Ramos (cell line): Measurements from ENCODE around the gene JAK1.
"Not testable (repeated sequence)": the region's sequence is repeated elsewhere in the genome, so short reads cannot be mapped to it uniquely, and the experiment has no call there.

Experiments
- in situ Hi-C: fragments of 300-500 bp; cut with MboI; formaldehyde crosslinking; loops from one replicate; pipeline ENCODE4 v1.14.3; 2022; ENCODE audit warnings: low sequenced_read_pairs; ENCODE audit not compliant: unreplicated experiment

Gene JAK1

GRCh38 chr1:64925594-64925993 lies 40.8 kb downstream of the JAK1 start:
- in situ Hi-C loops: no loop called here

GRCh38 chr1:64923294-64923718 lies 43.0 kb downstream of the JAK1 start:
- in situ Hi-C loops: no loop called here

- in situ Hi-C loops: no loop called here
Observed at GRCh38 chr1:64922336-64922735, 44.0 kb downstream of the JAK1 start.

- in situ Hi-C loops: no loop called here
Observed at GRCh38 chr1:64921771-64922170, 44.6 kb downstream of the JAK1 start.

- in situ Hi-C loops: no loop called here
Observed at GRCh38 chr1:64920941-64921589, 45.3 kb downstream of the JAK1 start.

GRCh38 chr1:64919120-64919519 lies 47.2 kb downstream of the JAK1 start:
- in situ Hi-C loops: not testable (repeated sequence)

- in situ Hi-C loops: no loop called here
Observed at GRCh38 chr1:64917907-64918306, 48.4 kb downstream of the JAK1 start.

- in situ Hi-C loops: no loop called here
Observed at GRCh38 chr1:64917328-64917861, 49.0 kb downstream of the JAK1 start.

- in situ Hi-C loops: no loop called here
Observed at GRCh38 chr1:64915381-64916274, 50.7 kb downstream of the JAK1 start.

GRCh38 chr1:64913361-64914015 lies 52.9 kb downstream of the JAK1 start:
- in situ Hi-C loops: no loop called here

GRCh38 chr1:64912191-64912590 lies 54.2 kb downstream of the JAK1 start:
- in situ Hi-C loops: no loop called here

GRCh38 chr1:64911326-64911725 lies 55.0 kb downstream of the JAK1 start:
- in situ Hi-C loops: no loop called here

GRCh38 chr1:64909031-64909430 lies 57.3 kb downstream of the JAK1 start:
- in situ Hi-C loops: no loop called here

- in situ Hi-C loops: no loop called here
Observed at GRCh38 chr1:64908575-64908974, 57.8 kb downstream of the JAK1 start.

- in situ Hi-C loops: no loop called here
Observed at GRCh38 chr1:64906447-64906846, 59.9 kb downstream of the JAK1 start.

- in situ Hi-C loops: no loop called here
Observed at GRCh38 chr1:64903593-64903992, 62.8 kb downstream of the JAK1 start.

- in situ Hi-C loops: no loop called here
Observed at GRCh38 chr1:64901663-64902062, 64.7 kb downstream of the JAK1 start.

- in situ Hi-C loops: no loop called here
Observed at GRCh38 chr1:64900916-64901315, 65.4 kb downstream of the JAK1 start.

GRCh38 chr1:64898107-64898861 lies 68.1 kb downstream of the JAK1 start:
- in situ Hi-C loops: no loop called here

- in situ Hi-C loops: no loop called here
Observed at GRCh38 chr1:64896551-64896950, 69.8 kb downstream of the JAK1 start.
